ENCODE results near the gene TMEM200B.
"Not testable (repeated sequence)": the region's sequence is repeated elsewhere in the genome, so short reads cannot be mapped to it uniquely, and the experiment has no call there.

Gene TMEM200B

GRCh38 chr1:29108041-29108440 lies 15.7 kb downstream of the TMEM200B start:
- not testable (repeated sequence) for DNase-seq (ENCODE audit: low read depth)

- DNase-seq (ENCODE audit: low read depth): no peak
Observed at GRCh38 chr1:29105822-29106221, 17.9 kb downstream of the TMEM200B start.

GRCh38 chr1:29100487-29100886 lies 23.2 kb downstream of the TMEM200B start:
- DNase-seq (ENCODE audit: low read depth): no peak

GRCh38 chr1:29099286-29099685 lies 24.4 kb downstream of the TMEM200B start:
- DNase-seq (ENCODE audit: low read depth): no peak

GRCh38 chr1:29096231-29096886 lies 27.3 kb downstream of the TMEM200B start:
- no peak for DNase-seq (ENCODE audit: low read depth)

- no peak for DNase-seq (ENCODE audit: low read depth)
Observed at GRCh38 chr1:29094954-29095353, 28.7 kb downstream of the TMEM200B start.

- no peak for DNase-seq (ENCODE audit: low read depth)
Observed at GRCh38 chr1:29094433-29094832, 29.3 kb downstream of the TMEM200B start.

GRCh38 chr1:29092704-29093103 lies 31.0 kb downstream of the TMEM200B start:
- not testable (repeated sequence) for DNase-seq (ENCODE audit: low read depth)

- DNase-seq (ENCODE audit: low read depth): no peak
Observed at GRCh38 chr1:29090937-29091618, 32.6 kb downstream of the TMEM200B start.

GRCh38 chr1:29084196-29084521 lies 39.5 kb downstream of the TMEM200B start:
- DNase-seq (ENCODE audit: low read depth): no peak

- no peak for DNase-seq (ENCODE audit: low read depth)
Observed at GRCh38 chr1:29083317-29084195, 40.1 kb downstream of the TMEM200B start.

- no peak for DNase-seq (ENCODE audit: low read depth)
Observed at GRCh38 chr1:29082519-29082918, 41.2 kb downstream of the TMEM200B start.

GRCh38 chr1:29081201-29081600 lies 42.5 kb downstream of the TMEM200B start:
- DNase-seq (ENCODE audit: low read depth): no peak

- DNase-seq (ENCODE audit: low read depth): not testable (repeated sequence)
Observed at GRCh38 chr1:29079916-29080629, 43.6 kb downstream of the TMEM200B start.

- no peak for DNase-seq (ENCODE audit: low read depth)
Observed at GRCh38 chr1:29077155-29077554, 46.5 kb downstream of the TMEM200B start.

All from activated gamma-delta T cell treated with anti-CD3 and anti-CD28 coated beads, Interleukin-2, amount 50 U/mL, for 16 hours (primary cell).